Measurements from ENCODE around the gene MYT1.

Gene MYT1

GRCh38 chr20:64154590-64155257, 9.5 kb upstream of the MYT1 start:
- Histone ChIP-seq H3K9me3 (replicated peaks; ENCODE audit: insufficient read depth, low read length) (no peaks in the 10 kb centered on the region), H4K20me1 (ENCODE audit: insufficient read depth, low read length) (no peaks in the 10 kb centered on the region), H3K4me1 (ENCODE audit: low read length) (no peaks in the 10 kb centered on the region), H3K79me2 (ENCODE audit: low read length) (no peaks in the 10 kb centered on the region), H3K4me3 (ENCODE audit: low read length) (no peak overlapping the region), H3F3A (ENCODE audit: insufficient read depth, low read length) (no peaks in the 10 kb centered on the region), H2AFZ (ENCODE audit: low read length) (no peak overlapping the region), H3K27ac (ENCODE audit: low read length) (no peak overlapping the region), H3K27me3 (replicated peaks; ENCODE audit: insufficient read depth, low read length) (peaks cover 85% of the 10 kb centered on the region), H3K4me2 (ENCODE audit: low read depth, low read length) (no peak overlapping the region), H3K9me2 (replicated peaks; ENCODE audit: insufficient read depth, low read length) (no peaks in the 10 kb centered on the region), H3K9ac (ENCODE audit: low read length) (no peak overlapping the region), H3K36me3 (replicated peaks; ENCODE audit: insufficient read depth, low read length) (no peaks in the 10 kb centered on the region)
- DNase-seq = no peak
- TF ChIP-seq EZH2 (optimal IDR thresholded peaks at IDR 0.05; ENCODE audit: low read depth, low read length) (no peak), CTCF (IDR thresholded peaks at IDR 0.05; ENCODE audit: low read length) (no peak), EZH2phosphoT487 (IDR thresholded peaks at IDR 0.05; ENCODE audit: low read length) (no peak)

- Histone ChIP-seq H2AFZ (ENCODE audit: low read length) (no peak overlapping the region), H3K4me2 (ENCODE audit: low read depth, low read length) (no peak overlapping the region), H3K9me3 (replicated peaks; ENCODE audit: insufficient read depth, low read length) (no peaks in the 10 kb centered on the region), H3K27me3 (replicated peaks; ENCODE audit: insufficient read depth, low read length) (peaks cover 86% of the 10 kb centered on the region), H3K4me3 (ENCODE audit: low read length) (no peak overlapping the region), H3K79me2 (ENCODE audit: low read length) (no peaks in the 10 kb centered on the region), H3K27ac (ENCODE audit: low read length) (no peak overlapping the region), H3F3A (ENCODE audit: insufficient read depth, low read length) (no peaks in the 10 kb centered on the region), H3K9ac (ENCODE audit: low read length) (no peak overlapping the region), H3K4me1 (ENCODE audit: low read length) (no peaks in the 10 kb centered on the region), H3K9me2 (replicated peaks; ENCODE audit: insufficient read depth, low read length) (no peaks in the 10 kb centered on the region), H4K20me1 (ENCODE audit: insufficient read depth, low read length) (no peaks in the 10 kb centered on the region), H3K36me3 (replicated peaks; ENCODE audit: insufficient read depth, low read length) (no peaks in the 10 kb centered on the region)
- DNase-seq = no peak
- TF ChIP-seq EZH2 (optimal IDR thresholded peaks at IDR 0.05; ENCODE audit: low read depth, low read length) (no peak), EZH2phosphoT487 (IDR thresholded peaks at IDR 0.05; ENCODE audit: low read length) (no peak), CTCF (IDR thresholded peaks at IDR 0.05; ENCODE audit: low read length) (no peak)
Measured at GRCh38 chr20:64155258-64156135, 8.8 kb upstream of the MYT1 start.

GRCh38 chr20:64156136-64156885, 7.9 kb upstream of the MYT1 start:
- Histone ChIP-seq H3K9me2 (replicated peaks; ENCODE audit: insufficient read depth, low read length) (no peaks in the 10 kb centered on the region), H4K20me1 (ENCODE audit: insufficient read depth, low read length) (no peaks in the 10 kb centered on the region), H3K27ac (ENCODE audit: low read length) (no peak overlapping the region), H3K9ac (ENCODE audit: low read length) (no peak overlapping the region), H3K4me2 (ENCODE audit: low read depth, low read length) (no peak overlapping the region), H3K36me3 (replicated peaks; ENCODE audit: insufficient read depth, low read length) (no peaks in the 10 kb centered on the region), H3K9me3 (replicated peaks; ENCODE audit: insufficient read depth, low read length) (no peaks in the 10 kb centered on the region), H3K27me3 (replicated peaks; ENCODE audit: insufficient read depth, low read length) (peaks cover 86% of the 10 kb centered on the region), H3K4me3 (ENCODE audit: low read length) (no peak overlapping the region), H2AFZ (ENCODE audit: low read length) (no peak overlapping the region), H3K79me2 (ENCODE audit: low read length) (no peaks in the 10 kb centered on the region), H3K4me1 (ENCODE audit: low read length) (no peaks in the 10 kb centered on the region), H3F3A (ENCODE audit: insufficient read depth, low read length) (no peaks in the 10 kb centered on the region)
- TF ChIP-seq CTCF (IDR thresholded peaks at IDR 0.05; ENCODE audit: low read length) (no peak), EZH2phosphoT487 (IDR thresholded peaks at IDR 0.05; ENCODE audit: low read length) (no peak), EZH2 (optimal IDR thresholded peaks at IDR 0.05; ENCODE audit: low read depth, low read length) (no peak)
- DNase-seq = no peak
